ENCODE results near the gene TLE2. TPM values are rescaled to one million over a fixed set of nuclear protein-coding genes. Genes with fewer than 3 reads are reported as not detected.
A peak's percentile ranks its signal among the peaks of the same experiment; 100 is the strongest.

The TLE2 gene
- total RNA-seq, 1 experiment from 2014 or later = 6.2 TPM

- TF ChIP-seq TCF7L2 (IDR thresholded peaks at IDR 0.05; ENCODE audit: low read depth, low read length) = no peak
- TF ChIP-seq POLR2AphosphoS5 (IDR thresholded peaks at IDR 0.05; ENCODE audit: low read depth, low read length) = no peak
- TF ChIP-seq CTCF (IDR thresholded peaks at IDR 0.05) = no peak
- no peak for TF ChIP-seq SIN3A (IDR thresholded peaks at IDR 0.05; ENCODE audit: borderline replicate concordance, insufficient read depth, low read depth, low read length)
- no peak for TF ChIP-seq REST (IDR thresholded peaks at IDR 0.05; ENCODE audit: insufficient read depth in 1 of 2, low read depth in 2 of 2, low read length in 1 of 2)
- in situ Hi-C loops (cut with HindIII; ENCODE audit: low pct_unique_long_range_greater_than_20kb, low sequenced_read_pairs) = no loop called here
- ATAC-seq (peak; percentile 73), DNase-seq (ENCODE audit: low read depth, low spot score) (no peak)
- Histone ChIP-seq H3K4me3 (ENCODE audit: low read depth in 2 of 2, low read length in 2 of 2) (no peak overlapping the region), H3K4me1 (ENCODE audit: control insufficient read depth, insufficient read depth, low read length) (peaks cover 30% of the 10 kb centered on the region), H3K36me3 (ENCODE audit: control insufficient read depth, insufficient read depth, low read length) (no peaks in the 10 kb centered on the region), H3K27ac (ENCODE audit: low read length) (peak overlapping the region; percentile 66; the same call in 1 of the 2 replicates), H3K27me3 (ENCODE audit: control insufficient read depth, insufficient read depth, low read length) (no peaks in the 10 kb centered on the region), H3K9me3 (ENCODE audit: control insufficient read depth, insufficient read depth, low read depth, low read length) (no peaks in the 10 kb centered on the region)
- POLR2A ChIA-PET = no interaction called here
- no TSS peak for BruUV-seq (replicated peaks)
- CTCF ChIA-PET = no interaction called here
- intact Hi-C loops (cut with micrococcal nuclease; ENCODE audit: unreplicated experiment) = no loop called here
Measured at GRCh38 chr19:3057275-3057714, 28.2 kb upstream of the TLE2 start.

- CTCF ChIA-PET = no interaction called here
- no peaks in the 10 kb centered on the region for H3K36me3 ChIP-seq (ENCODE audit: control insufficient read depth, insufficient read depth, low read length)
Measured at GRCh38 chr19:3056417-3057088, 27.5 kb upstream of the TLE2 start.

More at GRCh38 chr19:3056417-3057088, 27.5 kb upstream of the TLE2 start:
- intact Hi-C loops (cut with micrococcal nuclease; ENCODE audit: unreplicated experiment) (no loop called here), in situ Hi-C loops (cut with HindIII; ENCODE audit: low pct_unique_long_range_greater_than_20kb, low sequenced_read_pairs) (no loop called here)
- Histone ChIP-seq H3K27me3 (ENCODE audit: control insufficient read depth, insufficient read depth, low read length) (no peaks in the 10 kb centered on the region), H3K4me1 (ENCODE audit: control insufficient read depth, insufficient read depth, low read length) (peaks cover 30% of the 10 kb centered on the region), H3K9me3 (ENCODE audit: control insufficient read depth, insufficient read depth, low read depth, low read length) (no peaks in the 10 kb centered on the region), H3K27ac (ENCODE audit: low read length) (peak overlapping the region; percentile 48), H3K4me3 (ENCODE audit: low read depth in 2 of 2, low read length in 2 of 2) (no peak overlapping the region)
- TF ChIP-seq POLR2AphosphoS5 (IDR thresholded peaks at IDR 0.05; ENCODE audit: low read depth, low read length) (no peak; the same call in 1 of the 2 replicates), SIN3A (IDR thresholded peaks at IDR 0.05; ENCODE audit: borderline replicate concordance, insufficient read depth, low read depth, low read length) (no peak), TCF7L2 (IDR thresholded peaks at IDR 0.05; ENCODE audit: low read depth, low read length) (no peak), CTCF (IDR thresholded peaks at IDR 0.05) (no peak), REST (IDR thresholded peaks at IDR 0.05; ENCODE audit: insufficient read depth in 1 of 2, low read depth in 2 of 2, low read length in 1 of 2) (no peak)
- BruUV-seq (replicated peaks) = no TSS peak
- POLR2A ChIA-PET = no interaction called here
- ATAC-seq = no peak
- no peak for DNase-seq (ENCODE audit: low read depth, low spot score)

All from Panc1 (cell line).